ENCODE measurements around the gene SUGCT. TPM values are rescaled to one million over a fixed set of nuclear protein-coding genes. Genes with fewer than 3 reads are reported as not detected.

SUGCT gene
- total and polyA plus RNA-seq, 3 donors from 2014 or later: 7.1 to 9.8 (median 8.1) TPM

DNA sequence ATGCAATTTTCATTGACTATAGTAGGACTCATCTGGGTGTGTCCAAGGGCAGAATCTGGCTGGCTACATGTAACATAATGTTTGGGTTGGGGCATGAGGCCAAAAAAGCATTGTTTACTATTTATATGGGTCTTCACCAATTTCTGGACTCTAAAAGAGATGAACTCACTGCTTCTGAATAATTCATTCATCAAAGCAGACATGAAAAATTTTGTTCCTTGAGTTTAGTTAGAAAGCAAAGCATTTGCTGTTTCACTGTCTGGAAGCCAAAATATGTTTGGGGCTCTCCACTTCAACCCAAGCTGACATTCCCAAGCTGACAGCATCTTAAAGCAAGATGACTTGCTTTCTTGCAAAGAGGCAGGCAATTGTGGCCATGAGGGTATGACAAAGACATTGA is 670.6 kb downstream of the SUGCT start:
- H3K27ac ChIP-seq: no peak overlapping the region
- intact Hi-C loops (cut with DNase I; ENCODE audit: low total_unique reads): no loop called here
- H3K4me1 ChIP-seq: no peaks in the 10 kb centered on the region
- H3K27me3 ChIP-seq: no peaks in the 10 kb centered on the region
- H3K36me3 ChIP-seq (ENCODE audit: low read depth, missing control alignments): no peaks in the 10 kb centered on the region
- no peaks in the 10 kb centered on the region for H3K9me3 ChIP-seq
- DNase-seq: no peak
- no peak overlapping the region for H3K4me3 ChIP-seq
- TF ChIP-seq POLR2A (IDR thresholded peaks at IDR 0.05) (no peak), CTCF (IDR thresholded peaks at IDR 0.05) (no peak)

- DNase-seq: no peak
- Histone ChIP-seq H3K4me3 (no peak overlapping the region), H3K4me1 (no peaks in the 10 kb centered on the region), H3K9me3 (no peaks in the 10 kb centered on the region), H3K27me3 (no peaks in the 10 kb centered on the region), H3K27ac (no peak overlapping the region), H3K36me3 (ENCODE audit: low read depth, missing control alignments) (no peaks in the 10 kb centered on the region)
- intact Hi-C loops (cut with DNase I; ENCODE audit: low total_unique reads): no loop called here
- no peak for TF ChIP-seq CTCF (IDR thresholded peaks at IDR 0.05)
- no peak for TF ChIP-seq POLR2A (IDR thresholded peaks at IDR 0.05)
Measured at GRCh38 chr7:40808378-40808942, 673.7 kb downstream of the SUGCT start.

- DNase-seq: no peak
- H3K27ac ChIP-seq: no peak overlapping the region
- H3K27me3 ChIP-seq: no peaks in the 10 kb centered on the region
- H3K9me3 ChIP-seq: no peaks in the 10 kb centered on the region
- TF ChIP-seq POLR2A (IDR thresholded peaks at IDR 0.05): no peak
- TF ChIP-seq CTCF (IDR thresholded peaks at IDR 0.05): no peak
- intact Hi-C loops (cut with DNase I; ENCODE audit: low total_unique reads): no loop called here
- 94 to 97% methylated on average over 1 of the region's 1 CpG for WGBS, 2 donors
- no peaks in the 10 kb centered on the region for H3K4me1 ChIP-seq
- no peak overlapping the region for H3K4me3 ChIP-seq
- H3K36me3 ChIP-seq (ENCODE audit: low read depth, missing control alignments): no peaks in the 10 kb centered on the region
Measured at GRCh38 chr7:40810274-40810673, 675.5 kb downstream of the SUGCT start.

- Histone ChIP-seq H3K27me3 (no peaks in the 10 kb centered on the region), H3K27ac (no peak overlapping the region), H3K4me1 (no peaks in the 10 kb centered on the region), H3K36me3 (ENCODE audit: low read depth, missing control alignments) (no peaks in the 10 kb centered on the region), H3K4me3 (no peak overlapping the region), H3K9me3 (no peaks in the 10 kb centered on the region)
- no peak for DNase-seq
- 84 to 97% methylated on average over 1 of the region's 1 CpG for WGBS, 2 donors
- no peak for TF ChIP-seq POLR2A (IDR thresholded peaks at IDR 0.05)
- TF ChIP-seq CTCF (IDR thresholded peaks at IDR 0.05): no peak
- intact Hi-C loops (cut with DNase I; ENCODE audit: low total_unique reads): no loop called here
Measured at GRCh38 chr7:40811666-40812065, 676.9 kb downstream of the SUGCT start.

GRCh38 chr7:40815022-40815421 is 680.2 kb downstream of the SUGCT start:
- Histone ChIP-seq H3K36me3 (ENCODE audit: low read depth, missing control alignments) (no peaks in the 10 kb centered on the region), H3K9me3 (no peaks in the 10 kb centered on the region), H3K4me1 (no peaks in the 10 kb centered on the region), H3K27me3 (no peaks in the 10 kb centered on the region), H3K4me3 (no peak overlapping the region), H3K27ac (no peak overlapping the region)
- intact Hi-C loops (cut with DNase I; ENCODE audit: low total_unique reads): no loop called here
- 97 to 100% methylated on average over 2 of the region's 2 CpGs for WGBS, 2 donors
- DNase-seq: no peak
- TF ChIP-seq CTCF (IDR thresholded peaks at IDR 0.05) (no peak), POLR2A (IDR thresholded peaks at IDR 0.05) (no peak)
